ENCODE data around the gene FGF1. TPM values are rescaled to one million over a fixed set of nuclear protein-coding genes. Genes with fewer than 3 reads are reported as not detected.

The FGF1 gene
- total and polyA plus RNA-seq, 12 donors = 0.42 to 2.5 (median 0.90) TPM

DNA sequence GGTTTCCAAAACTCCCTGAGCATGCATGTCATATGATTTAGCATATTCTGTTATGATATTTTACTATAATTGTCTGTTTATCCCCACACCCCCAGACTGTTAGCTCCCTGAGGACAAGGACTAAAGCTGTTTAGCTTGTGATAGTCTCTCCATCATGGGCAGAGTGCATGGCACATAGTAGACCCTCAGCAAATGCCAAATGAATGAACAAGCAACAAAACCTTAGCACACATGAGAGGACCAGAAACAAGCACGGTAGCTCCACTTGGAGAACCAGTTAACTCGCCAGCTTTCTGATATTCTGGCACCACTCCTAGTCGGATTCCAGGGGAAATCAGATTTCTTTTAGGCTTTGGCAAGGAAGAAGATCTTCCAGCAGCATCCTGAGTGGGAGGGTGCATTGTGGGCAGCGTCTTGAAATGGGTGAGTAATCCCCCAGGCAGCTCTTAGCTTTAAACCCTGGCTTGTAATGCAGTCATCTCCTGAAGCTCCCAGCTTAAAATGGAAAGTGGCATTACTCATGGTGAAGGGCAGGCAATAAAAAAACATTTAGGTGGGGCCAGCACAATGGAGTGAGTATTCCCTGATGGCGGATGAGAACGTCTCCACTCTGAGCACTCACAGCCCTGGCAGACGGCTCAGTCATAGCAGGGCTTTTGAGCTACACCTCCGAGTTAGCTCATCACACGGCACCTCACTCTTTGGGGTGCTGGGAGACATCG lies 41.1 kb downstream of the FGF1 start:
- peak in 5 of 7 donors; percentile 28 to 67 (median 33) for DNase-seq
- TF ChIP-seq, protein P1, sequence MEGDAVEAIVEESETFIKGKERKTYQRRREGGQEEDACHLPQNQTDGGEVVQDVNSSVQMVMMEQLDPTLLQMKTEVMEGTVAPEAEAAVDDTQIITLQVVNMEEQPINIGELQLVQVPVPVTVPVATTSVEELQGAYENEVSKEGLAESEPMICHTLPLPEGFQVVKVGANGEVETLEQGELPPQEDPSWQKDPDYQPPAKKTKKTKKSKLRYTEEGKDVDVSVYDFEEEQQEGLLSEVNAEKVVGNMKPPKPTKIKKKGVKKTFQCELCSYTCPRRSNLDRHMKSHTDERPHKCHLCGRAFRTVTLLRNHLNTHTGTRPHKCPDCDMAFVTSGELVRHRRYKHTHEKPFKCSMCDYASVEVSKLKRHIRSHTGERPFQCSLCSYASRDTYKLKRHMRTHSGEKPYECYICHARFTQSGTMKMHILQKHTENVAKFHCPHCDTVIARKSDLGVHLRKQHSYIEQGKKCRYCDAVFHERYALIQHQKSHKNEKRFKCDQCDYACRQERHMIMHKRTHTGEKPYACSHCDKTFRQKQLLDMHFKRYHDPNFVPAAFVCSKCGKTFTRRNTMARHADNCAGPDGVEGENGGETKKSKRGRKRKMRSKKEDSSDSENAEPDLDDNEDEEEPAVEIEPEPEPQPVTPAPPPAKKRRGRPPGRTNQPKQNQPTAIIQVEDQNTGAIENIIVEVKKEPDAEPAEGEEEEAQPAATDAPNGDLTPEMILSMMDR (IDR thresholded peaks at IDR 0.05) = no peak
- no peak for TF ChIP-seq POLR2A (IDR thresholded peaks at IDR 0.05)
- Histone ChIP-seq H3K9me3 (replicated peaks in 1 of 3) (no peaks in the 10 kb centered on the region), H3K4me1 (replicated peaks in 1 of 2) (peaks cover 0 to 5% of the 10 kb centered on the region in 2 donors), H3K27me3 (no peaks in the 10 kb centered on the region), H3K4me3 (no peak overlapping the region), H3K27ac (peak overlapping the region in 1 of 5 donors; percentile 52), H3K36me3 (replicated peaks in 1 of 2) (no peaks in the 10 kb centered on the region)
- 54 to 65% (median 56%) methylated on average over 8 to 10 of the region's 10 CpGs for WGBS, 4 donors
- intact Hi-C loops (cut with DNase I) = no loop called here

DNA sequence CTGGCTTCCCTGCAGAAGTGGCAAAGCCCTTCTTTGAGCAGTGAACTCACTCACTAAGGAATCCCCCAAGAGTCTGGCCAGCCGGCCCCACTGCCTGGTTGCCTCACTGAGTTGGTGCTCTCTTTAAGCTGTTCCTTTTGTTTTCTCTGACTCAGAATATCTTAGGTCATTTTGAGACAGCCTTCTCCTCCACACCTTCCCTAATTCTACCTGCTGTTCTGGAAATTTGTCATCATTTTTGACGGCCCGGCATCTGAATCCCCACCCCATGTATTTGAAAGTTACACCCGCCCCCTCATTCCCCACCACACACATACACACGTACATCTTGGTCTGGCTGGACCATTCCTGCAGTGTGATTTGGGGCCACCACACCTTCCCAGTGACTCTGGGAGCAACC lies 41.8 kb downstream of the FGF1 start:
- Histone ChIP-seq H3K36me3 (replicated peaks in 1 of 2) (no peaks in the 10 kb centered on the region), H3K4me3 (no peak overlapping the region), H3K9me3 (replicated peaks in 1 of 3) (no peaks in the 10 kb centered on the region), H3K4me1 (replicated peaks in 1 of 2) (peaks cover 0 to 5% of the 10 kb centered on the region in 2 donors), H3K27me3 (no peaks in the 10 kb centered on the region), H3K27ac (no peak overlapping the region)
- DNase-seq = no peak
- 85 to 93% (median 90%) methylated on average over 5 of the region's 5 CpGs for WGBS, 4 donors
- TF ChIP-seq POLR2A (IDR thresholded peaks at IDR 0.05) = no peak
- TF ChIP-seq, protein P1 (IDR thresholded peaks at IDR 0.05) = no peak
- intact Hi-C loops (cut with DNase I) = no loop called here

DNA sequence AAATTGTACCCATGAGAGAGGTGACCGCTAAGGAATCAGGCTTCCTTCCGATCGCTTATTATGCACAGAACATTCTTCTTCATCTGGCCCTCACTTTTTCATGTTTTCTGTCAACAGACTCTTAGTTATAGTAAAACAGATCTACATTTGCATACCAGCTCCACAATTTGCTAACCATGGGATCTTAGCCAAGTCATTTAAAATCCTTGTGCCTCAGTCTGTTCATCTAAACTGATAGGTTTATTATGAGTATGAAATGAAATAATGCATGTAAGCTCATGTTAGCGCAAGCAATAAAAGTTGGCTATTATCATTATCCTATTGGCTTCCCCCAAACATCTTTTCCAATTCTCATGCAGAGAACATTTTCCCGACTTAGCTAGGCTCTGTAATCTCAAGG lies 42.3 kb downstream of the FGF1 start:
- H3K27ac ChIP-seq = no peak overlapping the region
- peaks cover 0 to 5% of the 10 kb centered on the region in 2 donors for H3K4me1 ChIP-seq (replicated peaks in 1 of 2)
- no peak for DNase-seq
- H3K36me3 ChIP-seq (replicated peaks in 1 of 2) = no peaks in the 10 kb centered on the region
- H3K27me3 ChIP-seq = no peaks in the 10 kb centered on the region
- no peak overlapping the region for H3K4me3 ChIP-seq
- intact Hi-C loops (cut with DNase I) = no loop called here
- TF ChIP-seq POLR2A (IDR thresholded peaks at IDR 0.05) = no peak
- TF ChIP-seq, protein P1 (IDR thresholded peaks at IDR 0.05) = no peak
- WGBS, 4 donors = 83 to 87% (median 85%) methylated on average over 5 of the region's 5 CpGs
- H3K9me3 ChIP-seq (replicated peaks in 1 of 3) = no peaks in the 10 kb centered on the region

DNA sequence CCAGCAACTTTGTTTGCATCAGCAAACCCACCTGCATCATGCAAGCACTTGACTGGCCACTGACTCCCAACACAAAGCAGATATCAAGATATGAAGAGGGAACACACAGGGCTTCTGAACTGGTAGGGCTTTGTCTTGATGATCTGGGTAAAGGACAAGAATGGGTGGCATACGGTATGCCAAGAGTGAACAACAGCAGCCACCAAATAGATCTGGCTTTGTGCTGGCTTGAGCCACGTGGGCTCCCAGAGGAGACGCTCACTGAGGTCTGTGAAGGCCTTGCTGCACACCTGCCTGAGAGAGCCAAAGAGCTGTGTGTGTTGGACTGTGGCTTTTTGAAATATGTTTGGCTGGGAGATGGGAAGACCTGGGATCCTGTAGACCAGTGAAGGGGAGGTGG lies 43.5 kb downstream of the FGF1 start:
- no peak overlapping the region for H3K27ac ChIP-seq
- intact Hi-C loops (cut with DNase I) = no loop called here
- peaks cover 0 to 5% of the 10 kb centered on the region in 2 donors for H3K4me1 ChIP-seq (replicated peaks in 1 of 2)
- H3K27me3 ChIP-seq = no peaks in the 10 kb centered on the region
- H3K4me3 ChIP-seq = no peak overlapping the region
- H3K9me3 ChIP-seq (replicated peaks in 1 of 3) = no peaks in the 10 kb centered on the region
- H3K36me3 ChIP-seq (replicated peaks in 1 of 2) = no peaks in the 10 kb centered on the region
- no peak for DNase-seq
- 72 to 97% (median 87%) methylated on average over 3 of the region's 3 CpGs for WGBS, 4 donors
- TF ChIP-seq POLR2A (IDR thresholded peaks at IDR 0.05) = no peak
- TF ChIP-seq, protein P1 (IDR thresholded peaks at IDR 0.05) = no peak
